Tibial artery (tissue), 4 donors: ENCODE data around the gene PCDHGC5.

Experiments used
- DNase-seq, 2 donors: peaks; one replicate each; pipeline ENCODE4 v3.0.0-alpha.2; 2019
- H3K27ac ChIP-seq, 2 donors: fragments of 200-600 bp; sonication (generic) in 1 of 2; 1 replicate in 1 of 2; 2 replicates in 1 of 2; pipeline ENCODE4 v1.5.1; 2018 to 2019; ENCODE audit warnings: mild to moderate bottlenecking in 1 of 2
- H3K27me3 ChIP-seq, 2 donors: fragments of 200-600 bp; sonication (generic) in 1 of 2; one replicate each; pipeline versions ENCODE4 v1.5.1 to v1.6.0; 2016 to 2019
- H3K36me3 ChIP-seq, 3 donors: fragments of 200-600 bp; sonication (generic) in 2 of 3; one replicate each; pipeline ENCODE4 v1.5.1; 2016 to 2019; ENCODE audit warnings: mild to moderate bottlenecking in 2 of 3
- H3K4me1 ChIP-seq, 4 donors: fragments of 200-600 bp; sonication (generic) in 2 of 4; 1 replicate in 3 of 4; 2 replicates in 1 of 4; pipeline ENCODE4 v1.5.1; 2016 to 2019
- H3K4me3 ChIP-seq, 2 donors: fragments of 200-600 bp; sonication (generic) in 1 of 2; 1 replicate in 1 of 2; 2 replicates in 1 of 2; pipeline ENCODE4 v1.5.1; 2018 to 2019; ENCODE audit warnings: mild to moderate bottlenecking in 2 of 2
- H3K9me3 ChIP-seq, 3 donors: fragments of 200-600 bp; sonication (generic) in 1 of 3; one replicate each; pipeline ENCODE4 v1.5.1; 2016 to 2019
- CTCF ChIP-seq, 2 experiments: fragments of 200-600 bp in 1 of 2; fragments of 450-650 bp in 1 of 2; IDR thresholded peaks; one replicate each; pipeline ENCODE4 v1.5.1; 2017 to 2019; ENCODE audit warnings: antibody characterized with exemption in 2 of 2, mild to moderate bottlenecking in 1 of 2, moderate library complexity in 1 of 2
- intact Hi-C: fragments of 100-400 bp; cut with DNase I; formaldehyde crosslinking; loops from one replicate; pipeline ENCODE4 v1.15.0; 2023; ENCODE audit warnings: low total_unique reads

PCDHGC5 gene

GRCh38 chr5:141523991-141524390 is 35.1 kb downstream of the PCDHGC5 start:
- no peak for DNase-seq
- intact Hi-C loops: loop anchor here (2.0 kb wide), 1 partner anchor 49 kb away; the partner anchor contains the start of gene PCDHGC3
- H3K36me3 ChIP-seq: peaks cover 20 to 44% (median 41%) of the 10 kb centered on the region in 3 donors
- H3K4me3 ChIP-seq: no peak overlapping the region
- H3K4me1 ChIP-seq: peaks cover 0 to 47% (median 9%) of the 10 kb centered on the region in 4 donors
- no peaks in the 10 kb centered on the region for H3K27me3 ChIP-seq
- no peaks in the 10 kb centered on the region for H3K9me3 ChIP-seq
- TF ChIP-seq CTCF (IDR thresholded peaks at IDR 0.05): no peak
- H3K27ac ChIP-seq: peak overlapping the region; percentile 46 to 61

- intact Hi-C loops: loop anchor here (2.0 kb wide), 1 partner anchor 50 kb away; the partner anchor contains the start of gene PCDHGC3
- Histone ChIP-seq H3K27me3 (no peaks in the 10 kb centered on the region), H3K9me3 (no peaks in the 10 kb centered on the region), H3K4me1 (peaks cover 0 to 56% (median 9%) of the 10 kb centered on the region in 4 donors), H3K27ac (peak overlapping the region; percentile 59 to 61), H3K36me3 (peaks cover 28 to 42% (median 38%) of the 10 kb centered on the region in 3 donors), H3K4me3 (no peak overlapping the region)
- peak; percentile 85 to 93 for DNase-seq
- peak; percentile 99 to 100 for TF ChIP-seq CTCF (IDR thresholded peaks at IDR 0.05)
These were observed 36.0 kb downstream of the PCDHGC5 start for GRCh38 chr5:141524604-141525597.

- DNase-seq: no peak
- peaks cover 0 to 50% (median 9%) of the 10 kb centered on the region in 4 donors for H3K4me1 ChIP-seq
- H3K27ac ChIP-seq: peak overlapping the region; percentile 59 to 61
- H3K9me3 ChIP-seq: no peaks in the 10 kb centered on the region
- no peak overlapping the region for H3K4me3 ChIP-seq
- no peak for TF ChIP-seq CTCF (IDR thresholded peaks at IDR 0.05)
- no peaks in the 10 kb centered on the region for H3K27me3 ChIP-seq
- intact Hi-C loops: loop anchor here (2.0 kb wide), 1 partner anchor 51 kb away; the partner anchor contains the start of gene PCDHGC3
- peaks cover 28 to 42% (median 38%) of the 10 kb centered on the region in 3 donors for H3K36me3 ChIP-seq
These were observed 36.8 kb downstream of the PCDHGC5 start for GRCh38 chr5:141525653-141526052.

- Histone ChIP-seq H3K4me3 (no peak overlapping the region), H3K27ac (peak overlapping the region in 1 of 2 donors; percentile 49), H3K9me3 (no peaks in the 10 kb centered on the region), H3K36me3 (peaks cover 28 to 46% (median 38%) of the 10 kb centered on the region in 3 donors), H3K4me1 (peaks cover 0 to 34% (median 8%) of the 10 kb centered on the region in 4 donors), H3K27me3 (no peaks in the 10 kb centered on the region)
- no peak for TF ChIP-seq CTCF (IDR thresholded peaks at IDR 0.05)
- DNase-seq: no peak
- intact Hi-C loops: no loop called here
These were observed 38.5 kb downstream of the PCDHGC5 start for GRCh38 chr5:141527426-141527825.

- intact Hi-C loops: no loop called here
- no peaks in the 10 kb centered on the region for H3K27me3 ChIP-seq
- no peaks in the 10 kb centered on the region for H3K9me3 ChIP-seq
- DNase-seq: peak in 1 of 2 donors; percentile 44
- peaks cover 0 to 34% (median 8%) of the 10 kb centered on the region in 4 donors for H3K4me1 ChIP-seq
- no peak overlapping the region for H3K4me3 ChIP-seq
- H3K27ac ChIP-seq: peak overlapping the region; percentile 49 to 71
- TF ChIP-seq CTCF (IDR thresholded peaks at IDR 0.05): no peak
- H3K36me3 ChIP-seq: peaks cover 28 to 53% (median 46%) of the 10 kb centered on the region in 3 donors
These were observed 39.6 kb downstream of the PCDHGC5 start for GRCh38 chr5:141528291-141528984.
